K562 (cell line): Measurements from ENCODE around the gene C6orf141. TPM values are rescaled to one million over a fixed set of nuclear protein-coding genes. Genes with fewer than 3 reads are reported as not detected.

Experiments used
- ATAC-seq: fragments of 200-7000 bp; cut with Tn5 transposase; 3 replicates; pipeline ENCODE4 v1.9.1; 2020; ENCODE audit warnings: moderate library complexity
- BruUV-seq: library from RNA; stranded (reverse); fragments of 400-500 nt; replicated peaks from 2 replicates; lab custom pipeline; 2021; lab: Mats Ljungman, UMichigan
- CTCF ChIA-PET: fragments of 300-600 bp; formaldehyde crosslinking; extraction: SDS; loops from one replicate; lab custom pipeline; 2021; ENCODE audit warnings: low intra/inter-chr PET ratio; lab: Yijun Ruan, JAX
- POLR2A ChIA-PET: fragments of 300-600, 350-650 bp; sonication (Branson Sonifier 250); formaldehyde crosslinking; extraction: SDS; loops from one replicate; lab custom pipeline; 2021; ENCODE audit warnings: antibody characterized with exemption, inconsistent platforms; lab: Yijun Ruan, JAX
- DNase-seq, 4 experiments: peaks; one replicate each; pipeline versions ENCODE4 v3.0.0 to v3.0.0-alpha.2; 2011 to 2018; ENCODE audit warnings: low spot score in 3 of 4, mixed read lengths in 3 of 4; ENCODE audit errors: extremely low read depth in 1 of 4
- FAIRE-seq: peaks from 2 replicates; lab custom pipeline; 2011; peaks lifted over from hg19 to GRCh38; lab: Jason Lieb, UNC
- H2AFZ ChIP-seq: 2 replicates; pipeline ENCODE4 v1.6.0; 2011; ENCODE audit warnings: low read depth, low read length, control low read depth, inconsistent platforms
- H3K27ac ChIP-seq: fragments of 200-600 bp; 3 replicates; pipeline ENCODE4 v1.8.0; 2011; ENCODE audit warnings: low read depth, mild to moderate bottlenecking, control low read depth, inconsistent platforms, low read length, moderate library complexity, mixed read lengths; ENCODE audit errors: extremely low read depth
- H3K27me3 ChIP-seq, 2 experiments: fragments of 300-600 bp in 1 of 2; 2 replicates in 1 of 2; 3 replicates in 1 of 2; pipeline versions ENCODE4 v1.6.0 to v1.8.0; 2011; ENCODE audit warnings: inconsistent platforms in 2 of 2, low read length in 2 of 2, mild to moderate bottlenecking in 1 of 2, mixed read lengths in 1 of 2, moderate library complexity in 1 of 2; ENCODE audit not compliant: control insufficient read depth in 2 of 2, insufficient read depth in 2 of 2
- H3K36me3 ChIP-seq: fragments of 300-600 bp; 3 replicates; pipeline ENCODE4 v1.8.0; 2011; ENCODE audit warnings: mild to moderate bottlenecking, low read length, inconsistent platforms; ENCODE audit not compliant: control insufficient read depth, insufficient read depth
- H3K4me1 ChIP-seq, 2 experiments: fragments of 200-600 bp in 1 of 2; replicated peaks in 1 of 2; 2 replicates in 1 of 2; 3 replicates in 1 of 2; pipeline versions ENCODE4 v1.5.1 to v1.8.0; 2011; ENCODE audit warnings: inconsistent platforms in 2 of 2, low read length in 2 of 2, mild to moderate bottlenecking in 1 of 2, mixed read lengths in 1 of 2, moderate library complexity in 1 of 2; ENCODE audit not compliant: control insufficient read depth in 2 of 2, insufficient read depth in 2 of 2
- H3K4me2 ChIP-seq: 2 replicates; pipeline ENCODE4 v1.6.1; 2011; ENCODE audit warnings: low read length, control low read depth, inconsistent platforms, mixed read lengths; ENCODE audit not compliant: insufficient read depth
- H3K4me3 ChIP-seq: fragments of 200-600 bp; sonication (generic), shearing (Covaris generic); 2 replicates; pipeline ENCODE4 v1.5.1; 2016; ENCODE audit warnings: control low read depth, inconsistent platforms
- H3K79me2 ChIP-seq: fragments of 200-600 bp; 3 replicates; pipeline ENCODE4 v1.8.0; 2011; ENCODE audit warnings: low read length, inconsistent platforms; ENCODE audit not compliant: control insufficient read depth, insufficient read depth
- H3K9ac ChIP-seq, 2 experiments: 2 replicates each; pipeline versions ENCODE4 v1.6.0 to v1.6.1; 2011; ENCODE audit warnings: low read depth in 2 of 2, low read length in 2 of 2, control low read depth in 1 of 2, inconsistent platforms in 1 of 2, mild to moderate bottlenecking in 1 of 2, mixed read lengths in 1 of 2; ENCODE audit not compliant: insufficient read depth in 1 of 2
- H3K9me1 ChIP-seq: one replicate; pipeline ENCODE4 v1.6.0; 2011; ENCODE audit warnings: inconsistent platforms, mild to moderate bottlenecking, low read length, moderate library complexity; ENCODE audit not compliant: control insufficient read depth, insufficient read depth
- H3K9me3 ChIP-seq: replicated peaks from 2 replicates; pipeline ENCODE4 v1.5.1; 2011; ENCODE audit warnings: low read depth, low read length, inconsistent platforms; ENCODE audit not compliant: control insufficient read depth, insufficient read depth
- H4K20me1 ChIP-seq: replicated peaks from 2 replicates; pipeline ENCODE4 v1.6.1; 2011; ENCODE audit warnings: low read length, inconsistent platforms, mixed read lengths; ENCODE audit not compliant: control insufficient read depth, insufficient read depth
- CEBPB ChIP-seq: fragments of 450-650 bp; IDR thresholded peaks from 2 replicates; pipeline ENCODE4 v1.6.1; 2016; ENCODE audit warnings: missing genetic modification characterization, missing compliant biosample characterization
- CEBPG ChIP-seq, 3 experiments: fragments of 200-800 bp in 1 of 3; sonication (Bioruptor generic) in 1 of 3; sonication (generic) in 1 of 3; formaldehyde crosslinking in 1 of 3; IDR thresholded peaks in 2 of 3; conservative IDR thresholded peaks in 1 of 3; 2 replicates each; pipeline versions ENCODE4 v1.6.1 to v1.8.0; 2016 to 2022; ENCODE audit warnings: missing compliant biosample characterization in 2 of 3, missing genetic modification characterization in 2 of 3, mild to moderate bottlenecking in 1 of 3, missing genetic modification reagents in 1 of 3
- CHD2 ChIP-seq: IDR thresholded peaks from 2 replicates; pipeline ENCODE4 v1.6.1; 2011; ENCODE audit warnings: low read depth, low read length
- DDX20 ChIP-seq: fragments of 450-650 bp; IDR thresholded peaks from 2 replicates; pipeline ENCODE4 v1.6.1; 2016; ENCODE audit warnings: missing genetic modification characterization, low read depth, mild to moderate bottlenecking, missing compliant biosample characterization, moderate library complexity
- FOXM1 ChIP-seq, 2 experiments: fragments of 450-650 bp in 1 of 2; sonication (generic) in 1 of 2; formaldehyde crosslinking in 1 of 2; IDR thresholded peaks; 2 replicates each; pipeline versions ENCODE4 v1.6.1 to v1.9.0; 2017 to 2022; ENCODE audit warnings: low read depth in 2 of 2, mild to moderate bottlenecking in 2 of 2, missing genetic modification reagents in 1 of 2, moderate library complexity in 1 of 2
- HLTF ChIP-seq: fragments of 450-650 bp; IDR thresholded peaks from 2 replicates; pipeline ENCODE4 v1.6.1; 2016
- ID3 ChIP-seq, 2 experiments: fragments of 250-450 bp in 1 of 2; fragments of 450-650 bp in 1 of 2; sonication (Bioruptor Pico) in 1 of 2; IDR thresholded peaks; 2 replicates each; pipeline versions ENCODE4 v1.6.1 to v1.8.0; 2016 to 2021; ENCODE audit warnings: mild to moderate bottlenecking in 2 of 2, moderate library complexity in 2 of 2, missing compliant biosample characterization in 1 of 2, missing genetic modification characterization in 1 of 2
- KDM2B ChIP-seq: fragments of 250-450 bp; sonication (Bioruptor Pico); IDR thresholded peaks from 2 replicates; pipeline ENCODE4 v1.8.0; 2021; ENCODE audit warnings: mild to moderate bottlenecking, moderate library complexity
- MAFG ChIP-seq: fragments of 450-650 bp; conservative IDR thresholded peaks from 2 replicates; pipeline ENCODE4 v1.6.1; 2016; ENCODE audit warnings: missing genetic modification characterization, missing compliant biosample characterization
- MLLT1 ChIP-seq, 2 experiments: fragments of 450-650 bp; IDR thresholded peaks; 2 replicates each; pipeline ENCODE4 v1.6.1; 2016
- MTA3 ChIP-seq: fragments of 450-650 bp; formaldehyde crosslinking; IDR thresholded peaks from 2 replicates; pipeline ENCODE4 v1.6.1; 2017; ENCODE audit warnings: mild to moderate bottlenecking, borderline replicate concordance
- NFXL1 ChIP-seq: fragments of 450-650 bp; formaldehyde crosslinking; IDR thresholded peaks from 2 replicates; pipeline ENCODE4 v1.4.0; 2021; ENCODE audit warnings: mild to moderate bottlenecking
- PTRF ChIP-seq: fragments of 450-650 bp; IDR thresholded peaks from 2 replicates; pipeline ENCODE4 v1.6.1; 2016; ENCODE audit warnings: mild to moderate bottlenecking, missing genetic modification characterization, missing compliant biosample characterization
- PYGO2 ChIP-seq: fragments of 450-650 bp; IDR thresholded peaks from 2 replicates; pipeline ENCODE4 v1.6.1; 2016; ENCODE audit warnings: mild to moderate bottlenecking, missing genetic modification characterization, moderate library complexity, missing compliant biosample characterization
- TFE3 ChIP-seq: fragments of 450-650 bp; formaldehyde crosslinking; IDR thresholded peaks from 2 replicates; pipeline ENCODE4 v1.4.0; 2020; ENCODE audit warnings: mild to moderate bottlenecking, mixed read lengths
- TRIM24 ChIP-seq, 2 experiments: fragments of 450-650 bp; IDR thresholded peaks; 2 replicates each; pipeline ENCODE4 v1.6.1; 2016
- U2AF2 ChIP-seq: fragments of 200-400 bp; formaldehyde crosslinking; optimal IDR thresholded peaks from 2 replicates; pipeline ENCODE3; 2017; ENCODE audit warnings: low read depth, mild to moderate bottlenecking, low read length
- ZNF140 ChIP-seq: fragments of 250-450 bp; sonication (Bioruptor Pico); IDR thresholded peaks from 2 replicates; pipeline ENCODE4 v1.8.0; 2021; ENCODE audit warnings: moderate library complexity, mild to moderate bottlenecking, inconsistent platforms
- ZNF184 ChIP-seq: sonication (generic); formaldehyde crosslinking; IDR thresholded peaks from 2 replicates; pipeline ENCODE4 v1.5.0; 2020; ENCODE audit warnings: missing genetic modification reagents
- WGBS: fragments of 100-300 bp; shearing (Covaris generic); methylation state at CpG from one replicate; pipeline ENCODE4 v1.1.6; 2016; ENCODE audit warnings: low coverage, mixed read lengths; ENCODE audit not compliant: insufficient coverage; ENCODE audit errors: missing lambda C conversion rate; 5-methylcytosine and 5-hydroxymethylcytosine counted together
- in situ Hi-C: fragments of 300-500 bp; cut with MboI; formaldehyde crosslinking; loops from 4 replicates; pipeline ENCODE4 v1.15.0; 2018; ENCODE audit warnings: inconsistent platforms, mixed read lengths
- intact Hi-C: fragments of 100-400 bp; cut with micrococcal nuclease; formaldehyde crosslinking; loops from 2 replicates; pipeline ENCODE4 v1.14.2; 2022
- polyA plus RNA-seq, 8 experiments: library from polyadenylated mRNA; depleted of rRNA in 4 of 8; stranded (reverse) in 5 of 8; unstranded in 3 of 8; fragments of >200 nt; fragmentation: Nextera tagmentation in 2 of 8; fragmentation: Illumina TruSeq in 1 of 8; extraction: Ambion mirVana in 2 of 8; extraction: Trizol in 1 of 8; gene quantifications; 2 replicates each; pipeline versions ENCODE4 v1.2.1 to v1.2.3, GENCODE V29; 2011 to 2014; ENCODE audit warnings: inconsistent platforms in 1 of 8, missing spikeins in 1 of 8
- total RNA-seq, 7 experiments: library from RNA; depleted of rRNA in 6 of 7; stranded (reverse); fragments of >200 nt in 6 of 7; fragmentation: Illumina TruSeq in 2 of 7; extraction: Trizol in 2 of 7; gene quantifications; 2 replicates each; pipeline versions ENCODE4 v1.2.1 to v1.2.3, GENCODE V29; 2011 to 2021; ENCODE audit warnings: low replicate concordance in 1 of 7

The C6orf141 gene
- total and polyA plus RNA-seq, 9 of the 15 experiments (the other 6 are each of a cell fraction or from before 2014, with no cell fraction given) = not detected

GRCh38 chr6:49535795-49536194 lies 14.7 kb upstream of the C6orf141 start (continued):
- TF ChIP-seq FOXM1 (IDR thresholded peaks at IDR 0.05; ENCODE audit: low read depth) = no peak
- TF ChIP-seq FOXM1 (CRISPR knock-in tag; IDR thresholded peaks at IDR 0.05; ENCODE audit: low read depth) = no peak

- 93% methylated on average over 3 of the region's 3 CpGs for WGBS
- no peak for FAIRE-seq
- H3K9ac ChIP-seq = no peak overlapping the region
Observed at GRCh38 chr6:49539102-49539501, 11.4 kb upstream of the C6orf141 start.

More at GRCh38 chr6:49539102-49539501, 11.4 kb upstream of the C6orf141 start:
- no TSS peak for BruUV-seq
- Histone ChIP-seq H3K4me1 (peaks cover 0 to 16% of the 10 kb centered on the region in 2 experiments; a peak in 2 of 5 replicates), H3K4me2 (no peak overlapping the region), H2AFZ (no peak overlapping the region), H3K9me1 (no peaks in the 10 kb centered on the region), H3K27ac (no peak overlapping the region), H3K79me2 (no peaks in the 10 kb centered on the region), H3K27me3 (no peaks in the 10 kb centered on the region), H3K9me3 (no peaks in the 10 kb centered on the region), H4K20me1 (no peaks in the 10 kb centered on the region), H3K4me3 (no peak overlapping the region), H3K36me3 (no peaks in the 10 kb centered on the region)
- in situ Hi-C loops = loop anchor here (10.0 kb wide), 1 partner anchor 306 kb away; no protein-coding TSS in a partner anchor
- POLR2A ChIA-PET = no interaction called here
- no peak for ATAC-seq
- TF ChIP-seq TFE3 = no peak
- no peak for TF ChIP-seq KDM2B (CRISPR knock-in tag)
- TF ChIP-seq CEBPG (CRISPR knock-in tag; IDR thresholded peaks at IDR 0.05) = peak; percentile 77
- TF ChIP-seq CEBPG (tag; conservative IDR thresholded peaks at IDR 0.05 in 1 of 2, IDR thresholded peaks at IDR 0.05 in 1 of 2) = peak; percentile 77 to 92
- TF ChIP-seq ID3 (CRISPR knock-in tag; IDR thresholded peaks at IDR 0.05) = no peak
- TF ChIP-seq ID3 (tag; IDR thresholded peaks at IDR 0.05) = no peak
- no peak for TF ChIP-seq PTRF (tag)
- no peak for TF ChIP-seq MAFG (tag)
- TF ChIP-seq NFXL1 (CRISPR knock-in tag) = no peak
- no peak for TF ChIP-seq CHD2
- no peak for TF ChIP-seq ZNF140 (CRISPR knock-in tag)
- peak in 1 of 2 experiments; percentile 36; a peak in 1 of 4 replicates for TF ChIP-seq TRIM24 (IDR thresholded peaks at IDR 0.05)
- no peak for TF ChIP-seq PYGO2
- no peak for TF ChIP-seq U2AF2
- TF ChIP-seq ZNF184 (CRISPR knock-in tag) = no peak
- peak; percentile 95 for TF ChIP-seq CEBPB (tag)
- no peak for TF ChIP-seq DDX20 (tag)
- TF ChIP-seq MTA3 = no peak
- TF ChIP-seq MLLT1 (IDR thresholded peaks at IDR 0.05) = no peak
- no peak for TF ChIP-seq HLTF
- intact Hi-C loops = no loop called here
- no peak for DNase-seq
- CTCF ChIA-PET = no interaction called here
